AG08395 (cell line): ENCODE results near the gene RARB.
A peak's percentile ranks its signal among the peaks of the same experiment; 100 is the strongest.

ENCODE experiments used
- DNase-seq: peaks from one replicate; pipeline ENCODE4 v3.0.0; 2012; ENCODE audit warnings: mixed read lengths, low spot score

RARB gene

DNA sequence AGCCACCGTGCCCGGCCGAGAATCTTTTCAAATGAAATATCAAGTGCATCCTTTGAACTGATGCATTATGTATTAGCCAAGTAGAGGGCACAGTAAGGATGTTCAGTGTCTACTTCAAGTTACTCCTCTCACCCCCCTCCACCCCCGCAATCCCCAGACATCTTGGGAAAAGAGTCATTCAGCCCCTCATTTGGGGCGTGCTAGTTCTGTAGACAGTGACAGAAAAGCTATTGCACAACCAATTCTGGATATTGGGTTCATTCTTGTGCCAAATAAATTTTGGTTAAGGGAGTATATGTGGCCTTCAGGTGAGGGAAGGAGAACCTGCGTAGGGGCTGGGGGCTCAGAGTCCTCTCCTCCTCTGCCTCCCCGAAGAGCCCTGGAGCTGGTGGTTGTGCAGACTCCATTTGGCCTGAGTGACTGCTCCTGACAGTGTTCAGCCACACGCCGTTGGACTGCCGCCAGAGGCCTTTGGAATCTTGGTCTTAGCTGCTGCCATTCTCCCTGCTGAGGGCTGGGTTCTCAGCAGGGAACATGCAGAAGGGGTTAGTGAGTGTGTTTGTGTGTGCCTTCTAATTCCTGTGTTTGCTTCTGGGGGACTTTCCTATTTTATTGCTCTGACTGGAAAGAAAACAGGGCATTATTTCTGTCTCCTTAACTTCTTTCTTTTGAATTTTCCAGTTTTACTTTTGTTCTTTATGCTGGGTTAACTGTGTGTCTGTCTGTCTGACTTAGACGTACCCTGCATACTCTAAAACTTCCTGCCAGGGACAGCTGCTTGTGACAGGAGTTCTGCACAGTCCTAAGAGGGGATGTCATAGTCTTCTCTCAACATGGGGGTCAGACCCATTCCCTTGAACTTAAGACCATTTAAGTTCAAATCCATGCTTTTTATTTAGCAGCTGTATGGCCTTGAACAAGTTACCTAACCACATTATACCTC lies 21.0 kb downstream of the RARB start:
- DNase-seq, result peak; percentile 60

DNA sequence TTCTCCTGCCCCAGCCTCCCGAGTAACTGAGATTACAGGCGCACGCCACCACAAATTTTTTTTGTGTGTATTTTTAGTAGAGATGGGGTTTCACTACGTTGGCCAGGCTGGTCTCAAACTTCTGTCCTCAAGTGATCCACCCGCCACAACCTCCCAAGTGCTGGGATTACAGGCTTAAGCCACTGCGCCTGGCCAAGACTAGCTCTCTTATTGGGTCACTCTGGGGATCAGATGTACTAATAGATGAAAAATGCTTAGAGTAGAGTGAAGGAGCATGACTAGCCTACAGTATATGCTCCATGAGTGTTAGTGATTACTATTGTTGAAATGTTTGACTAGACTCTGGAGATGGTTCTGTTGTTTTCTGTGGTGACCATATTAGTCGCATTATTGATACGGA lies 21.8 kb downstream of the RARB start:
- DNase-seq, result no peak

DNA sequence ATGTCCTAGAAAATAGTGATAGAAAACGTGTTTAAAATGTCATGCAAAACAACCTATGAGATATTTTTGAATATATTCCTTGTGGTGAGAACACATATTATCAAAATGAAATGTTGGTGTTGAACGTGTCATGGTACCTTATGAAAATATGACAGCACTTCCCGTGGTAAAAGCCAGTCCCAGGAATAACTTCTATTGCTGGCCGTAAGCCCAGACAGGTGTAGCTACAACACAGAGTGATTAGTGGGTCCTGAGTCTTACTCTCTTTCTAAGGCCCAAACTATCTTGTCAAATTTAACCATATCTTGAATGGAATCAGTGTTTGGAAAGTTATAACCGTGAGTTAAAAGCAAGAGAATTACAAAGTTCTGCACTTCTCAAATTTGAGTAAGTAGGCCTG lies 24.1 kb downstream of the RARB start:
- DNase-seq, result no peak

DNA sequence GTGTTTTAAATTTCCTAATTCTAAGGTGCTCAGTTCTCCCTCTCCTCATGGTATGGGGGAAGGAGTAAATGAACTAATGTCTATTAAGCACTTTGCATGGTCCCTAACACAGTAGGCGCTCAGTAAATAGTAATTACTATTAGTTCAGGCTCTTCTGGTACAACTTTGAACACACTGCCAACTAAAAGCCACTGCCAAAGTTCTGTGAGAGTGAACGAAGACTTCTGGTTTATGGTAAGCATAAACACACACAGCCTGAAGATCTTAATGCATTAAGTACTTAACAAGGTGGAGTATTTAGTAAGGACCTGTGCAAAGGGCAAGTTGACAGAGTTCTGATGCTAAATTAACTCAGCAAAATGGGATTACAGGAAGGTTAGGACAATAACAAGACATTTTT lies 24.7 kb downstream of the RARB start:
- DNase-seq, result no peak

DNA sequence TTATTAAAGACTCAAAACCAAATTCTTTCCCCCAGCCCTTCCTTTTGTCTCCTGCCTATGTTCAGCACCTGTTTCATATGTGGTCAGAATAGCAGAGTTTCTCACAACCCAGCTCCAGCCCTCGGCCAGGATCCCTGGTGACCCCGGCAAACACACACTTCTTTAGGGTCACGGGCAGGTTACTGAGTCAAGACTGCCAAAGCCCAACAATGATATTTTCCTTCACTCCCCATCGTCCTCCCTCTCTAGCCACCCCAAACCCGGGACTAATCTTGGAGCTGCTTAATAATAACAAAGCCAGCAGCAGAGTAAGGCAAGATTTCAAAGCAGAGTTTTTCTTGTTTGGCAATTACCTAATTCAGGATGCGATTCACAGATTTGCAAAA lies 25.5 kb downstream of the RARB start:
- no peak for DNase-seq

DNA sequence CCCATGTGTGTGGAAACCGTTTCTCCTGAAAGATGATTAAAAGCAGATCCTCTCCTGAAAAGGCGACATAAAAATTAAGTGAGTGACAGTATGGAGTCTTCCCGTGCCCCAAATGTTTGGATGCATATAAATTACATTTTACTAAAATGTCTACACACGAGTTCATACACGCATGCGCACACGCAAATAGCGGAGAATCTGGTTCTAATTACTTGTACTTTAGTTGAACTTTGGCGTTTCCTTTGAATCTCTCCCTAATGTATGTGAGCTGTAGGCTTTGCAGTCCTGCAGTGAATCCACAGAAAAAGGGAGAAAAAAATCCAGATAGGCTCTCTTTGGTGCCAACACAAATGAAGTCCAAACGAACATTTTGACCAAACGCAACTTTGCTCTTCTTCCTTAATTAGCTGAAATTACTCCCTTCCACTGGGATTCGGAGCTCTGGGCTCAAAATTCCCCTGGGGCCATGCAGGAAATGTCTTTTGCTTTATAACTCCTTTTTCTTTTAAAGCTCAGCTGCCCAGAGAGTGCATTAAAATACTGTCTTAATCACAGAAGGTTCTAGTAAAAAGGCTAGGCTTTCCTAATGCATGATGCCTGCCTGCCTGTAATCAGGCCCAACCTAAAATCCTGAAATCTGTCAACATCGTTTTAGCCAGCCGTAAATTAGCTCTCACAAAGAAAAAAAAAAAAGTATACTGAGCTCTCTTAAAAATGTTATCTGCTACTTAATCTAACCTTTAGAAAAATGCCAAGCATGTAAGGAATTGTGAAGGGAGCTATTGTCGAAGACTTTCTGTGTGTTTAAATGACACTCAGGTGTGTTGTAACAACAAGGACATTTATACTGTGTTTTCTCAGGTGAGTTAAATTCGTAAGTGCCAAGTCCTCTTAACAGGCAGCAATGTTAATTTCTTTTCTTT lies 26.2 kb downstream of the RARB start:
- peak; percentile 50 for DNase-seq

DNA sequence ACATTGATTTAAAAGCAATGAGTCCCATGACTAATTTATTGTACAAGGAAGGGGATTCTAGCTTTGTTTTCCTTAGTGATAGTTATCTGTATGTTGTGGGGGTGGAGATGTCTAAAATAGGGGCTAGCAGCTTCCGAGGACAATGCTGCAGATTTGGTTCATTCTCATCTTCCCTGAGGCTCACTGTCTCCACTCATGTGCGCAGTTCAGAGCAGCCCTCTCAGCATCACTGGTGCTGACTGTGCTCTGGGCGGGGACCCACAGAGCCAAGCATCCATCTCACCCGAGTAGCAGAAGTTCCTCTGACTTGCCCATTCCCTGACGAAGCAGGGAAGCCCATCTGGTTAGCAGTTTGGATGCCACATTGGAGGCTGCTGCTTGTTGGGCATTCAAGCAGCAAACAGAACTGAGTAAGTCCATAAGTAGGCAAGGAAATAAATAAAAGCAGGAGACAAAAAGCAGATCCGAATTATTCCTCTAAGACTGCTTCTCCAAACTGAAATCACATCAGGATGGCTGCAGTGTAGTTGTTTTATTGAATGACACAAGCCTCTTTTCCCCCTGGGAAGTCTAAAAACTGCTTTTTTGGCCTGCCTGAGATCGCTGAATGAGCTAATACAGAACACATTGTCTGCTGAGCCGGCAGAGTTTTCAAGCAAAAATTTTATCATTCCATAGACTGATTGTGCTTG lies 27.5 kb downstream of the RARB start:
- peak; percentile 71 for DNase-seq

DNA sequence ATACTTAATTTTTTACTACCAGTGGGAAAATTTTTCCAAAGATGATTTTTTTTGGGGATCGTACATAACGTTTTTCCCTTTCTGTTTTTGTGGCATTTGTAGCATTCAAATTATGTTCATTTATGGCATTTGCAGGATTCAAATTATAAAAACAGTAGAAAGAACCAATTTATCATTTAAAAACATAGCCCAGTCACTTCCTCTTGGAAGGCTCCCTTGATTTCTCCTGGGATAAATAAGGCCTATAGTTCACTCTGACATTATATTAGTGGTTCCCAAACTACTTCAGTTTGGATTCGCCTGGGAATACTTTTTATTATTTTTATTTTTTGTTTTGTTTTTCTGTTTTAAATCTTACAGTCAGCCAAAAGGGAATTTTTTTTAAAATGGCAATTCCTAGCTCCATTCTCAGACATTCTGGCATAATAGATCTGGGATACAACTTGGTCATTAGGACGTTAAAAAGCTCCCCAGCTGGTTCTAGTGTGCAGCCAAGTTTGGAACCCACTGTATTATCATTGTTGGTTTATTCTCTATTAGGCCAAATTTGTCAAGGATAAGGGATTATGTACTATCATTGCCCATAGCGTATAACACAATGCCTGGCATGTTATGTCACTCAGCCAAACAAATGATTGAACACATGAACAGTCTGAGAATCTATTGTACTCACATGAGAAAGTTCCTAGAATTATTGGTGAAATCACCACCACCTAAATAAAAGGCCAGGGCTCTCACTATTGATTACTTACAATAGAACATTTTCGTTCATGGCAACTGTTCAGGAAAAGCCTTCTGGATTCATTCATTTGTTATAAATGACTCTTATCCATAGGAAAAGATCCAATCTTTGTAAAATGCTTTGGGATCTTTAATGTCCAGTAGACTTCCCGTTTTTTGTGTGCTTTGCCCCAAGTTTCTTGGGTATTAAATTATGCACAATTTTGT lies 28.9 kb downstream of the RARB start:
- DNase-seq, result no peak

DNA sequence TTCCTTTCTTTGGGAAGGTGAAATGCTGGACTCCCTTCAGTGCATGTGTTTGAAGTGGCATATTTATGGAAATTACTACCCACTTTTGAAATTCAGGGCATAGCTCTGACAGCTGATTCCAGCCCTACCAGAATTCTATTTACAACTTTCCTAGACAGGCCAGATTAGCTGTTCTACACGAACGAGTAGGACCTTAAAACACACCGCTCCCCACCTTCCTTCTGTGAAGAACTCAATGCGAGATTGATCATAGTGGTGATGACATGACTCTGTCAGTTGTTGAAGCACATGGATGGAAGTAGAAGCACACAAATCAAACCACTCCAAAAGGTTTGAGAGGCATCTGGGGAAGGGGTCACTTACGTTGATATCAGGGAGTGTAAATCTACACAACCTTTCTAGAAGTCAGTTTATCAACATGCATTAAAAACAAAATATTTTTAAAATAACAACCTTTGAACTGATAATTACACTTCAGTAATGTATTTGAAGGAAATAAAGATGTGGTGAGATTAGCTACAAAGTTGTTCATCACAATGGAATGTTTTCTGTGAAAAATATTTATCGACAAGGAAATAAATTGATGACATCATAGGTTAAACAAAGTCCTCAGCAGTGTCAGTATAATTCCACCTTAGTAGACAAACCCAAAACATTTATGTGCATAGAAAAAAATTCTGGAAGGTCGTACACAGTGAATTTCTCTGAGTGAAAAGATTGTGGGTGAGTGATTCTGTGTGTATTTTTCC lies 29.8 kb downstream of the RARB start:
- no peak for DNase-seq

DNA sequence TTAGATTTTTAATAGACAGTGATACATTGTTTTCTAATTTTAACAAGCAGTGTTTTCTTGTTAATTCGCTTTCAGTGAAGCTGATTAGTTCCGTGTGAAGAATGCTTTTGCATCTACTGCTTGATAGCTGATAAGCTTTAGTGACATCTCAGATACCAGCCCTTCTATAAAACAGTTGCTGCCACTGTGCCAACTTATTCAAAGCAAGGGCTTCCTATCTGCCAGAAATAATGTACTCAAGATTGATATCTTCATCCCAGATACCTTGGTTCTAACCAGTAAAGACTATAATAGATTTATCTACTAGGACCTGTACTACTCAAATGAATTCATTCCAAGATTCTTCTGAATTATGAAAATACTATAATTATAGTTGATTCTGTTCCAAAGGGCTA lies 30.4 kb downstream of the RARB start:
- no peak for DNase-seq

DNA sequence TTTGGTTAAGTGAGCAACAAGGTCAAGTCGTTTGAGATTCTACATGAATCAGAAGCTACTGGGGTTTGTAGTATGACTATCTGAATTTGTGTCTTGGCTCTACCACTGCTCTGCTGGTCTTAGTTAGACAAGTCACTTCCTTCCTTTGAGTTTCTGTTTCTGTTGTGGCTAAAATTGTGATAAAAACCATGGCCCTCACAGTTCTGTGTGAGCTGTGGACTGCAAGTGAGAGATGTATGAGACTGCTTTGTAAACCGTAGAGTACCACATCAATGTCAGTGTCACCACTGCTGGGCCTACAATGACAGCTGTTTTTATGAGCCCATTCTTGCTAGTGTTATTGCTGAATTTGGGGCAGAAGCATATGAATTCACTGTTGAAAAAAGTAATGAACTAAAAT lies 32.7 kb downstream of the RARB start:
- no peak for DNase-seq

DNA sequence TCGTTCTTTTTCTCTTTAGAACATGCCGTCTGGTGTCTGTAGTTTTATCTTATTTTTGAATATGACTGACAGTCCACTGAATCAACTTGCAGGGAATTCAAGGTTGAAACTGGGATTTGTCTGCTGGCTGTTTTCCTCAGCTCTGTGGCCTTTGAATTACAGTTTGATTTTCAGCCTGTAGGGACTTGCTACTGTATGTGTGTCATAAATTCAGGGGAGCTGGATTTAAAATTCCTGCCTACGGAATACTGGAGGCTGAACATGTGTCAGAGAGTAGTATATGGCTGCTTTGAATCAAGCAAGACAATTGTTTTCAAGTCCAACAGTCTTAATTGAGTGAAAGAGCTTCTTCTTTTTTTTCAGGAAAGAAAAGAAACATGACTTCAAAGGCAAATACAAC lies 33.9 kb downstream of the RARB start:
- DNase-seq, result no peak

DNA sequence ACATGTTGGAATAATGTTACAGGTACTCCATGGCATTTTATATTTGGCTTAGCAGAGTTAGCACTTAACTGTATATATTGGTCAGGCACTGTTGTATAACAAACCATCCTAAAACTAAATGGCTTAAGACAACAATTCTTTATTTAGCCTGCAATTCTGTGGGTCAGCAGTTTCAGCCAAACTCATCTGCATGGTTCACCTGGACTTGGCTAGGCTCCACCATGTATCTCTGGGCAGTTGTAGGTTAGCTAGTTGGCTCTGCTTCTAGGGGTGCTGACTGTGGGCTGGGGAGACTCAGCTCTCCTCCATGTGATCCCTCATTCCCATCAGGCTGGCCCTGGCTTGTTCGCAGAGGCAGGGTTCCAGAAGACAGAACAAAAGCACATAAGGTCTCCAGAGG lies 34.4 kb downstream of the RARB start:
- no peak for DNase-seq

DNA sequence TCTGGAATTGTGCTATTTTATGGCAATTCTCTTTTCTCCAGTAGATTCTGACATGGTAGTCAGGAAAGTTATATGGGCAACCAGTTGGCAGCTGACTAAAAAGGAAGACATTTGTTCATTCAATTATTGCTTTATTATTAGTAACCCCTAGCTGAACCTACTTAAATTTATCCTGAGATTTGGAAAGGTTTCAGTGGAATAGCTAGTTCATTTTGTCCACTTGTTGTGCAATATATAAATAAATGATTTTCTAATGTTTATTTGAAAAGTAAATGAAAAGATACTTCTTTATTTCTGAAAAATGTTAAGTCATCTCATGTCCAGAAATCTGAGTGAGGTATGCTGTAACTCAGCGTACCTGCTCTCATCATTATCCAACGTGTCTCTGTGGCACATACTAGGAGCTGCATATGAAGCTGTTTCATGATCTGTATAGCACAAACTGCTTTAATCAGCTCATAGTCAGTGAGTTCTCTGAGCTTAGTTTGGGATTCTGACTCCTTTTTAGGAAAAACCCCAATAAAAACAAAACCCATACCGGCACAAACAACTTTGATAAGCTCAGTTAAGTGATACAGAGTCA lies 35.9 kb downstream of the RARB start:
- no peak for DNase-seq

DNA sequence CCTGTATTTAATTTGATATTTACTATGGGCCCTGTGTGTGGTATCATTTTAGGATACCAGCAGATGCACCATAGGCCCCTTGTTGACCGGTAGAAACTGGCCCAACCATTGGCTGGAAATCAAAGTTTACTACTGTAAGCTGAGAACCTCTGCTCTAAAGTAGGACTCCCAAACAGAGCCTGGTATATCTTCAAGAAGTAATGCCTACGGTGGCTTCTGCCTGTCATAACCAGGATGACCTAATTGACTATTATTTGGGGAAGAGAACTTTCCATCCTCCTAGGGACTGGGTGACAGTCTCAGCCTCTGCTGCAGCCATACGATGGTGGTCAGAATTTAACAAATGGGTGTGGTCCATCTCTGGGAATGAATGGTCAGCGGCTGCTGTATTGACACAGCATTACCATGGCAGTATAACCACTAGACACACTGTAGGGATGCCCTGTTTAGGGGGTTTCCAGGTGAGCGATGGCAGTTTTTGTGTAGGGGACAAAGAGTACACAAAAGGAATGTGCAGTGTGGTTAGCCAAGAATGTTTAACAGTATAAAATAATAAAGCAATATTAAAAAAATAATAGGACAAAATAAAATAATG lies 37.3 kb downstream of the RARB start:
- no peak for DNase-seq

DNA sequence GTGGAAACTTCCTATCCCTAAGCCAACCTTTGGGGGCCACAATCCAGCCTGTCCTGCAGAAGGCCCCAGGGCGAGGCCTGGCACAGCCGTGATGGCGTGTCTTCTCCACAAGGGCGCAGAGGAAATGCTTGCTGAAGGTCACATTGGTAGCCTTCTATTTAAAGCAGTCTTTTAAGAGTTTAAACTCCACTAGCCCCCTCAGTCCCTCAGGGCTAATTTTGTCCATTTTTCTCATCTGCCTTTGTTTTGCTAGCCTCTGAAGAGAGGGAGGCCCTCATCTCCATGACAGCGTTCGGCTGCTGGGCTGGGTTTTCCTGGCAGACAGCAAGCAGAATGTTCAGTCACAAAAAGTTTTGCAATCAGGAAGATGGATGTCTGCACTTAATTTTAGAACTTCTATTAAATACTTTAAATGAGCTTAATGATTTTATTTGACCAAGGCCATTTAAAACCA lies 40.8 kb downstream of the RARB start:
- peak; percentile 60 for DNase-seq

DNA sequence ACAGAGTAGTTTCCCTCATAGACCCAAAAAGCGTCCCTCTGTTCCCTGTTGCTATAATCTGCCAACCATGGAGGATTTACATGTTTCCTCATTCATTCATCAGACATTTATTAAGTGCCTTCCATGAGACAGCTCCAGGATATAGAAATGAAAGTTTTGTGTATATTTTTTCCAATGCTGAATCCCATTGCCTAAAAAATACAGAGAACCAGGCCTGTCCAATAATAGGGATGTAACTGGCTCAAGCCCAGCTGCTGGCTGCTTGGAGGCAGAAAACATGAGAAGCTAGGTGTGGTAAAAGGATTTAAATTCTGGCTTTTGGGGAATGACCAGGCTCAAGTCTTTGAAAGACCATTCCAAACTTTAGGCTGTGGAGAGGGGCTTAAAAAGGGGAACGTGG lies 41.5 kb downstream of the RARB start:
- no peak for DNase-seq

DNA sequence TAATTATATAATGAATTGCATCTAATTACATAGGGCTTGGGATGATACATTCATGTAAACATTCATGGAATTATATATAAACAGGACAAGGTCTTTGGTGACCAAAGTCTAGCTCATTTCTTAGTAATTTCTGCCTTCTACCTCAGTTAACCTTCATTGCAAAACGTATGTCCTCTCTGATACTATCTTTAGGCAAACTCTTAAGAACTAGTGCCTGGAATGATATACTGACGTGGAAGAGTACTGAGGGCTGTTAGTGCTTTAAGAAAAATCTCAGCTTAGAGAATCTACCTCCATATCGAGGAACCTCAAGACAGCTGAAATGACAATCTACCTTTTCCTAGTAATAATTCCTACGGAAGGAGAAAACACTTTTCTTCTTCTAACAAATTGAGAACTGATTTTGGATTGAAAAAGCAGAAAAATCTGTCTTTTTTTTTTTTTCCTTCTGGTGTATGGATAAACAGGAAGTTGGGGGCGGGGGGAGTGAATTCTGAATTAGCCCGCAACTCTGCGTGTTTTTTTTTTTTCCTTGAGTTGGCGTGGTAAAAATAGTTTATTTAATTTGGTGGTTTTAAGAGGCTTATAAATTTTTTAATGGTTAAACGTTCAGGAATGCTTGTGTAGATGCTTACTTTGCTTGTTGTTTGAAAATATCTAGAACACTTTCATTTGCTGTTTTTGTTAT lies 43.2 kb downstream of the RARB start:
- peak; percentile 10 for DNase-seq

DNA sequence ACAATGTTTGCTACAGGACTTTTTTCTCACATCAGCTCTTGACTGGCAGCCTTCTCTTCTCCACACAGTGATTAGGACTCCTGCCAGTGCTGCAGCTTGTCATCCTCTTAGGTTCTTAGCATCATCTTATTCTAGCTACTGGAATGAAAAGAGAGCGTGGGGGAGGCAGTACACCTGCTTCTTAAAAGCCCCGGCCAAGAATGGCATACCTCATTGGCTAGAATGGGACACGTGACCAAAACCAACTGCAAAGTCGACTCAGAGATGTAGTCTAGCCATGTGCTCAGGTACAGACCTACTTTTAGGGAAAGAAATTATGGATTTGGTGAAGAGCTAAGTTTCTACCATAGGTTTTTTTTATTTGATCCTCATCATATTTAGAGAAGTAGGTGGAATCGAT lies 44.1 kb downstream of the RARB start:
- no peak for DNase-seq
